GM12875 (cell line): ENCODE measurements around the gene AATK.

Experiments
- H3K4me3 ChIP-seq: one replicate; pipeline ENCODE4 v1.5.1; 2011; ENCODE audit warnings: low read depth, low read length, control low read depth
- CTCF ChIP-seq: IDR thresholded peaks from 2 replicates; pipeline ENCODE4 v1.5.1; 2011; ENCODE audit warnings: low read depth, mild to moderate bottlenecking, control low read depth, inconsistent platforms, low read length, moderate library complexity, borderline replicate concordance; ENCODE audit not compliant: insufficient read depth

Gene AATK

GRCh38 chr17:81071761-81072741, 94.0 kb downstream of the AATK start:
- no peak overlapping the region for H3K4me3 ChIP-seq
- no peak for TF ChIP-seq CTCF

GRCh38 chr17:81070541-81071246, 95.3 kb downstream of the AATK start:
- TF ChIP-seq CTCF, result no peak
- H3K4me3 ChIP-seq, result no peak overlapping the region

GRCh38 chr17:81069135-81069645, 96.8 kb downstream of the AATK start:
- no peak for TF ChIP-seq CTCF
- H3K4me3 ChIP-seq, result no peak overlapping the region

GRCh38 chr17:81068411-81069134, 97.4 kb downstream of the AATK start:
- no peak for TF ChIP-seq CTCF

GRCh38 chr17:81067391-81067811, 98.6 kb downstream of the AATK start:
- no peak for TF ChIP-seq CTCF
- H3K4me3 ChIP-seq, result no peak overlapping the region

More at GRCh38 chr17:81068411-81069134, 97.4 kb downstream of the AATK start:
- no peak overlapping the region for H3K4me3 ChIP-seq
